D341Med (cell line): ENCODE measurements around the gene SLC4A1.

Source experiments
- DNase-seq: peaks from one replicate; pipeline ENCODE4 v3.0.0; 2012; ENCODE audit warnings: low spot score

Gene SLC4A1

DNA sequence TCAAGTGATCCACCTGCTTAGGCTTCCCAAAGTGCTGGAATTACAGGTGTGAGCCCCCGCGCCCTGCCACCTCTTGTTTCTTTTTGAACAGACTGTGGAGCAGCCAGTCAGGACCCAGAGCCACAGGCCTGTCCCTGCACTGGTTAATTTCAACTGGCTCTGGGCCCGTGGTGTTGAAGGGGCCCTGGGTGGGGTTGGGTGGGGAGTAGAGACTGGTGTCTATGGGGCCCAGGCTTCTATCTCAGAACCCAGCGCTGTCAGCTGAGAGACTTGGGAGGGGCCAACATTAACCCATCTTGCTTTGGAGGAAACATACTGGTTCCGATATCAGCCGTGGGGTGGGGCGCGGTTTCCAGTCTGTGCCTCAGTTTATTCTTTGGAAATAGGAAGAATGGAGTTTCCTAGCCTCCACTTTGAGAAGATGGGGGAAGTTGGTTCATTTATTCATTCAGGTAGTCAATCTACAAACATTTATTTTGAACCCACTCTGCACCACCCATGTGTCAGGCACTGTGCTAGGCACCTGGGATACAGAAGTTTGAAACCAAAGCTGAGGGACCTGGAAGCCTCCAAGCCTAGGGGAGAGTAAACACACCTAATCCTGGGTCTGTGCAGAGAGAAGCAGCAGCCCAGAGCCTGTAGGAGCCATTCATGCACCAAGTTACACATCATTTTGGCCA, 15.5 kb upstream of the SLC4A1 start:
- DNase-seq, result no peak

DNA sequence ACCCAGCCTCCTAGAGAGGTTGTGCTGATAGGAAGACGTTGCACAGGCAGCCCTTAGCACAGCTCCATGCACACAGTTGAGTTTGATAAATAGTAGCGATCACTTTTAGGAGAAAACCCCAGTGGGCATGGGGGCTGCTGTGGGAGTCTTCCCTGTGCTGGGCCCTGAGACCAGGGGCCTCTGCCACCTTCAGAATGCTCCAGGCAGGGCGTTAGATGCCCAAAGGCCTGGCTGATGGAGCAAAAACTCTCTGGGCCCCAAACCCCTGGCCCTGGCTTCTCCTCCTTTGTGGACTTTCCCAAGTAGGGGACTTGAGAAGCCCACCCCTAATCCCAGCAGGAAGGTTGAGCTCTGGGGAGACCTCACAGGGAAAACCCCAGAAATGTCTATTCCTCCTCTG, 14.3 kb upstream of the SLC4A1 start:
- no peak for DNase-seq

- DNase-seq, result no peak
These were observed 13.6 kb upstream of the SLC4A1 start for GRCh38 chr17:44281570-44281969.

DNA sequence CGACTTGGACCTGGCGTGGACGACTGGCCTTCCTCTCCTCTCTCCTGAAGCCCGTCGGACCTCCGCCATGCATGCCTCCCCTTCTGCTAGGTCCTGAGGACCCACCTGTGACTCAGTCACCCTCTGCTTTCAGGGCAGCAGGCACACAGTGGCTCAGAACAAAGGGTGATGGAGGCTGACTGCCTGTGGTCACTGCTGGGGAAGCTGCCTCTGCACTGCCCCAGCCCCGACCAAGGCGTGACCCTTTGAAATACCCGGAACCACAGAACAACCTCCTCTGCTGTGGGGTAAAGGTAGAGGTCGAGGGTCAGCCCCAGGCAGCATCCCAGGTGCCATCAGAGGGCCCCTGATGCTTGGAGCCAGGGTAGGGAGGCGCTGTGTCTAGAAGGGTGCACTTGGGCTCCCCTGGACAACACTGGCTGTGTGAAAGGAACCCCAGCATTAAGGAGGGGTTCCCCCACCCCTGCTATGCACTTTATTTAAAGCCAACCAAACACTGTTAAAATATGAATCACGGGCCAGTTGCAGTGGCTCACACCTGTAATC, 12.5 kb upstream of the SLC4A1 start:
- no peak for DNase-seq

- DNase-seq, result no peak
These were observed 11.9 kb upstream of the SLC4A1 start for GRCh38 chr17:44279666-44280391.

- DNase-seq, result no peak
These were observed 11.4 kb upstream of the SLC4A1 start for GRCh38 chr17:44279346-44279665.

DNA sequence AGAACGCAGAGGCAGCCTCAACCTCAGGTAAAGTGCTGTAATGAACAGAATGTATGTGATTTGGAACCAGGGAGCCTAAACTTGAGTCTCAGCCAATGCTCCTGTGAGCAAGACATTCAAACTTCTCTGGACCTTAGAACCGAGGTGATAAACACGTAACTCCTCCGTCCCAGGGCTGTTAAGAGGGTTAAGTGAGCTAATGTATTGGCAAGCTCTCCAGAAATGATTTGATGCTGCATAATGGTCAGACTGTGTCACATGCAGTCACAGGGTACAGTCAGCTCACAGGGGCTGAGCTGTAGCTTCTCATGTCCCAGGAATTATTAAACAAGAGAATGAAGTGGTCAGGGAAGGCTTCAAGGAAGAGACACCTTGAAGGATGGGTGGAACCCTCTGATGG, 10.0 kb upstream of the SLC4A1 start:
- no peak for DNase-seq

DNA sequence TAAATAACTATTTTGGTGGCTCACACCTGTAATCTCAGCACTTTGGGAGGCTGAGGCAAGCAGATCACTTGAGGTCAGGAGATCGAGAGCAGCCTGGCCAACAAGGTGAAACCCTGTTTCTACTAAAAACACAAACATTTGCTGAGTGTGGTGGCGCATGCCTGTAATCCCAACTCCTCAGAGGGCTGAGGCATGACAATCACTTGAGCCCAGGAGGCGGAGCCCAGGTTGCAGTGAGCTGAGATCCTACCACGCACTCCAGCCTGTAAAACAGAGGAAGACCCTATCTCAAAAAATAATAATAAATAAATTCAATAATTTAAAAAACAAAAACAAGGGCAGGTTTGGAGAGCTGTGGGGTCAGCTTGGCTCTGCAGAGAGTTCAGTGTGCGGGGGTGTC, 5.7 kb upstream of the SLC4A1 start:
- no peak for DNase-seq

- no peak for DNase-seq
These were observed 5.0 kb upstream of the SLC4A1 start for GRCh38 chr17:44272954-44273353.

- no peak for DNase-seq
These were observed 4.5 kb upstream of the SLC4A1 start for GRCh38 chr17:44272321-44272951.

DNA sequence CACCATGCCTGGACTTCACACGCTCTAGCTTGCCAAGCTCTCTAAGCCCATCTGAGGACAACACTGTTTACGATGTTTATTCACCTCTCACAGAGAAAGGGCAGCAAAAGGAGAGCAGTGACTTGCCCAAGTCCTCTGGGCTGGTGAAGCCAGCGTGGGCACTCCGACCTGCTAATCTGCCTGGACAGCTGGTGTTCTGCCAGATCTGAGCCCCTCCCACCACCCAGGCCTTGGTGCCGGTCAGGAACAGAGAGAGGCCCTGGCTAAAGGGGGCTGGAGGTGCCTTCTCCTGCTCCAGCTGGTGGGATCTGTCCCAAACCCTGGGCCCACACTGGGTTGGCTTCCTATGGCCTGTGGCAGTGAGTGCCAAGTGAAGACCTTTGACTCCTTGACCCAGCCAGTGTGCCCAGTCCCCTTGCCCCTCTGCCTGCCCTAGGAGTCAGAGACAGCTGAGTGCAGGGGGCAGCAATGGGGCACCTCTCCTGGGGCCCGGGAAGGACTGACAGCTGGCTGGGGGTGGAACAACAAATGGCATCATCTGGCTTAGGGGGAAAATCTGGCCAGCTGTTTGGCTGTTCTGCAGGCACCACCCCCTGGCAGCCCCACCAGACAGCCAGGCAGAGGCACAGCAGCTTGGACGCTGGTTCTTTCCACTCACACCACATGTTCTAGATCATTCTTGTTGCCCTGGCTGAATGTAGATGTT, 1.8 kb upstream of the SLC4A1 start:
- DNase-seq, result peak; percentile 79

DNA sequence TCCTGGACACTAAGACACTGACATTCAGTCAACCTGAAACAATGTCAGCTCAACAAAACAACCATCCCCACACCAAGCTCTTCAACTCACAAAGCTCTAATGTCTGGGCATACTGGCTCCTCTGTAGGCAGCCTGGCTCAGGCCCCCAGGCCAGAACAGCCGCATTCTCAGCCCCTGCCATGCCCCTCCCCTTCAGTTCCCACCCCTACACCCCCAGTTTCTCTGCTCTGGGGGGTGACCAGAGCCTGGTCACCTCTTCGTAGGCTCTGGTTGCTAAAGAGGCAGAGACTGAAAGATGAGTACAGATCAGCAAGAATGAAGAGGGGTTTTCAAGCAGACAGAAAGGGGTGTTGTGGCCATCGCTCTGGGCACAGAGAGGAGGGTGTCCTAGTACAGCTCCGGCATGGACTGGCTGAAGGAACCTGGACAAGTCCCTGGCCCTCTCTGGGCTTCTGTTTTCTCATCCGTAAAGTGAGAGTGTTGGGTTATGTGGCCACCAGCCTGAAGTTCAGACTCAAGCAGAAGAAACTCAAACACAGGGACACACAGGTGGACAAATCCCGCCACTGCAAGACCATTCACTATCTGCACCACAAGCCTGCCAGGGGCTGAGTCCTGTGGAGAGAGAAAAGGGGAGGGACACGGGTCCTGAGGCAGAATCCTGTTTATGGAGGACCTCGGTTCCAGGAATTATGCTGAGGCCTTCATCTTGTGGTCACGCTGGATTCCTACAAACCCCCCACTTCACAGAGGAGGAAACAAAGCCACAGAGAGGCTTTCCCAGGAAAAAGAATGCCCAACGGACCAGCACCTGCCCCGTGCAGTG, 987 bp upstream of the SLC4A1 start:
- no peak for DNase-seq

GRCh38 chr17:44267165-44267455, 825 bp downstream of the SLC4A1 start:
- DNase-seq, result no peak

- DNase-seq, result no peak
These were observed 1.4 kb downstream of the SLC4A1 start for GRCh38 chr17:44266402-44267164.

DNA sequence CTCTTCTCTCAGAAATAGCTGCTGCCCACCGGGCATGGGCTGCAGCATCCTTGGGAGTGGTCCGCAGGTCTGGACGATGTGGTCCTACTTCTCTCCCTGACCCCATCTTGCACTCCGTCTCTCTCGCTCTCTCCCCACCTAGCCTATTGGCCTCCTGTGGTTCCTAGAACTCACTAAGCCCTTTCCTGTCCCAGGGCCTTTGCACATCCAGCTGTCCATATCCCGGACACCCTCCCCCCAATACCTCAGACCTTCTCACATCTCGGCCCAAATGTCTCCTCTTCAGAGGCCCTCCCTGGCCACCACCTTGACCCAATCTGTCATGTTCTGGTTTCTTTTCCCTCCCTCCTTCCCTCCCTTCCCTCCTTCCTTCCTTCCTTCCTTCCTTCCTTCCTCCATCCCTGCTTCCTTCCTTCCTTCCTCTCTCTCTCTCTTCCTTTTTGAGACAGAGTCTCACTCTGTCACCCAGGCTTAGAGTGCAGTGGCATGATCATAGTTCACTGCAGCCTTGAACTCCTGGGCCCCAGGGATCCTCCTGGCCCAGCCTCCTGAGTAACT, 4.5 kb downstream of the SLC4A1 start:
- no peak for DNase-seq

DNA sequence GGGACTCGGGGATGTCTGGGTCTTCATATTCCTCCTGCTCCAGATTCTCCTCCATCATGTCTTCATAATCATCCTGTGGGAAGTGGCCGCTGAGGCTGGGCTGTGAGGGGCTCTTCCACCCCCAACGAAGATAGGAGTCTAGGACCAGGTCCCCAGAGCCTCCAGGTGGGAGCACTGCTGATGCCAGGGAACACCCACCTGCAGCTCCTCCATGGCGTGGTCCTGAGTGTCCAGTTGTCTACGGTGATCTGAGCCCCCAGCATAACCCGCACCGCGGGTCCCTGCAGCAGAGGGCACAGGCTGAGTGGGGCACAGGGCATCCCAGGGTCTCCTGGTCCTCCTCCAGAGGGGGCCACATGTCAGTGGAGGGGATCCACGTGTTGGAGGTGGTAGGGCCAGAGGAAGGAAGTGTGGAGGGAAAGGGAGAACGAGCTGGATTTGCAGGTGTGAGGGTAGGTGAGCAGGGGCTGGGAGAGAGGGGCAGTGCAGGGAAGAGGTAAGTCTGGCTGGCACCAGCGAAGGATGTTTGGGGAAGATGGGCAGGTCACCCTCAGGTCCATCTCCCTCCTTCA, 5.2 kb downstream of the SLC4A1 start:
- DNase-seq, result no peak

DNA sequence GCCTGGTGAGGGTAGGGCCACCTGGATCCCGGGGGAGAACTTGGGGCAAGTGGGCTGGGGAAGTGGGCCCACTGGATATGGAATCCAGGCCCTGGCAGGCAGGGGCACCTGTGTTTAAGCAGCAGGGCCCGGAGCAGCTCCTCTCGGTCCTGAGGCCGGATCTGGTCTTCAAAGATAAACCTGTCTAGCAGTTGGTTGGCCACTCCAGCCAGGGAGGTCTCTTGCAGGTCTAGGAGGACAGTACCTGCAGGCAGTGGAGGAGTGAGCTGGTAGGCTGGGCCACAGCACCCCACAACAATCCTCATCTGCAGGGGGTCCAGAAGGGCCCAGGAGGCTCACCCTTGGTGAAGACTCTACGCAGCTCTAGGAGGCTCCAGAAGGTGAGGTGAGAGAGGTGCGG, 7.6 kb downstream of the SLC4A1 start:
- no peak for DNase-seq

GRCh38 chr17:44258811-44259351, 9.1 kb downstream of the SLC4A1 start:
- DNase-seq, result no peak

- no peak for DNase-seq
These were observed 9.8 kb downstream of the SLC4A1 start for GRCh38 chr17:44257815-44258760.
